Lower lobe of right lung (tissue), 2 donors: Measurements from ENCODE around the gene TJP3. TPM values are rescaled to one million over a fixed set of nuclear protein-coding genes. Genes with fewer than 3 reads are reported as not detected.
A peak's percentile ranks its signal among the peaks of the same experiment; 100 is the strongest.

Experiments
- ATAC-seq, 2 donors: fragments of 200-7000 bp; cut with Tn5 transposase; one replicate each; pipeline ENCODE4 v1.9.1; 2020 to 2022; ENCODE audit warnings: mild to moderate bottlenecking in 2 of 2, moderate library complexity in 2 of 2
- DNase-seq: peaks from one replicate; pipeline ENCODE4 v3.0.0-alpha.2; 2020
- H3K27ac ChIP-seq: fragments of 200-600 bp; one replicate; pipeline ENCODE4 v1.8.0; 2022
- H3K27me3 ChIP-seq: fragments of 200-600 bp; one replicate; pipeline ENCODE4 v1.8.0; 2022; ENCODE audit warnings: low read depth
- H3K36me3 ChIP-seq: fragments of 200-600 bp; one replicate; pipeline ENCODE4 v1.8.0; 2022; ENCODE audit warnings: mild to moderate bottlenecking
- H3K4me1 ChIP-seq: fragments of 200-600 bp; one replicate; pipeline ENCODE4 v1.8.0; 2022
- H3K4me3 ChIP-seq: fragments of 200-600 bp; one replicate; pipeline ENCODE4 v1.8.0; 2022; ENCODE audit warnings: mild to moderate bottlenecking
- H3K9me3 ChIP-seq: fragments of 200-600 bp; one replicate; pipeline ENCODE4 v1.8.0; 2022
- CTCF ChIP-seq: fragments of 200-600 bp; IDR thresholded peaks from one replicate; pipeline ENCODE4 v1.8.0; 2022; ENCODE audit warnings: antibody characterized with exemption, mild to moderate bottlenecking
- intact Hi-C: fragments of 100-400 bp; cut with DNase I; formaldehyde crosslinking; loops from one replicate; pipeline ENCODE4 v1.11.0; 2022
- total RNA-seq: library from RNA; stranded (reverse); fragmentation: NEBNext Ultra II Directional; extraction: Animal tissue kit (Norgen Biotek cat#: 25700); gene quantifications from one replicate; pipeline ENCODE4 v1.2.1, GENCODE V29; 2021
- donor health status: DM: no; HTN: yes; CAD: no; lungs with severe emphysema.

The TJP3 gene
- total RNA-seq, 1 donor from 2014 or later: 34.4 TPM

GRCh38 chr19:3687393-3687773, 20.8 kb upstream of the TJP3 start:
- peaks cover 29% of the 10 kb centered on the region for H3K4me1 ChIP-seq

GRCh38 chr19:3687774-3688706, 20.1 kb upstream of the TJP3 start:
- Histone ChIP-seq H3K27ac (no peak overlapping the region), H3K36me3 (peaks cover 6% of the 10 kb centered on the region), H3K4me1 (peaks cover 29% of the 10 kb centered on the region), H3K4me3 (peak overlapping the region; percentile 33), H3K27me3 (no peaks in the 10 kb centered on the region), H3K9me3 (peaks cover 7% of the 10 kb centered on the region)
- peak; percentile 60 for DNase-seq
- ATAC-seq: peak; percentile 53 to 56
- intact Hi-C loops: no loop called here
- no peak for TF ChIP-seq CTCF

More at GRCh38 chr19:3687393-3687773, 20.8 kb upstream of the TJP3 start:
- no peak for DNase-seq
- peaks cover 6% of the 10 kb centered on the region for H3K36me3 ChIP-seq
- intact Hi-C loops: no loop called here
- peak in 1 of 2 donors; percentile 15 for ATAC-seq
- TF ChIP-seq CTCF: no peak
- H3K4me3 ChIP-seq: peak overlapping the region; percentile 33
- H3K9me3 ChIP-seq: peaks cover 7% of the 10 kb centered on the region
- H3K27me3 ChIP-seq: no peaks in the 10 kb centered on the region
- H3K27ac ChIP-seq: no peak overlapping the region

- no peaks in the 10 kb centered on the region for H3K36me3 ChIP-seq
- H3K27ac ChIP-seq: no peak overlapping the region
- ATAC-seq: no peak
- DNase-seq: peak; percentile 45
- H3K4me1 ChIP-seq: peaks cover 29% of the 10 kb centered on the region
- H3K27me3 ChIP-seq: no peaks in the 10 kb centered on the region
- H3K4me3 ChIP-seq: no peak overlapping the region
- TF ChIP-seq CTCF: no peak
- H3K9me3 ChIP-seq: no peaks in the 10 kb centered on the region
- intact Hi-C loops: no loop called here
Observed at GRCh38 chr19:3690551-3691371, 17.4 kb upstream of the TJP3 start.

- DNase-seq (peak; percentile 42), ATAC-seq (no peak)
- intact Hi-C loops: no loop called here
- Histone ChIP-seq H3K27ac (no peak overlapping the region), H3K9me3 (no peaks in the 10 kb centered on the region), H3K27me3 (no peaks in the 10 kb centered on the region), H3K4me1 (peaks cover 29% of the 10 kb centered on the region), H3K4me3 (no peak overlapping the region), H3K36me3 (no peaks in the 10 kb centered on the region)
- TF ChIP-seq CTCF: no peak
Observed at GRCh38 chr19:3691372-3691716, 16.8 kb upstream of the TJP3 start.

- Histone ChIP-seq H3K27me3 (no peaks in the 10 kb centered on the region), H3K27ac (no peak overlapping the region), H3K36me3 (no peaks in the 10 kb centered on the region), H3K4me3 (no peak overlapping the region), H3K4me1 (peaks cover 27% of the 10 kb centered on the region), H3K9me3 (no peaks in the 10 kb centered on the region)
- DNase-seq: no peak
- no peak for TF ChIP-seq CTCF
- ATAC-seq: no peak
- intact Hi-C loops: no loop called here
Observed at GRCh38 chr19:3691726-3692125, 16.5 kb upstream of the TJP3 start.
